Activated T-helper 2 cell treated with anti-CD3 and anti-CD28 coated beads, Interferon-gamma antibody, Interleukin-2, Interleukin-4, amounts not matched to agents 10 μg/mL and 5 μg/mL and 100 μg/mL, durations not matched to agents 14 hours and 24 hours and 36 hours (primary cell): ENCODE data around the gene C10orf90. TPM values are rescaled to one million over a fixed set of nuclear protein-coding genes. Genes with fewer than 3 reads are reported as not detected.

ENCODE experiments used
- DNase-seq: peaks from one replicate; pipeline ENCODE4 v3.0.0; 2021; ENCODE audit warnings: low spot score
- H3K27ac Mint-ChIP-seq: one replicate; pipeline ENCODE4 v1.8.0; 2021; ENCODE audit warnings: mixed read lengths
- H3K27me3 Mint-ChIP-seq: one replicate; pipeline ENCODE4 v1.8.0; 2021; ENCODE audit warnings: low read depth, mixed read lengths
- H3K36me3 Mint-ChIP-seq: one replicate; pipeline ENCODE4 v1.8.0; 2021; ENCODE audit warnings: low read depth, mixed read lengths
- H3K4me1 Mint-ChIP-seq: one replicate; pipeline ENCODE4 v1.8.0; 2021; ENCODE audit warnings: low read depth, mixed read lengths
- H3K4me3 Mint-ChIP-seq: one replicate; pipeline ENCODE4 v1.8.0; 2021; ENCODE audit warnings: low read depth, mild to moderate bottlenecking, moderate library complexity, mixed read lengths
- H3K9me3 Mint-ChIP-seq: one replicate; pipeline ENCODE4 v1.8.0; 2021; ENCODE audit warnings: mixed read lengths
- intact Hi-C: fragments of 100-400 bp; cut with micrococcal nuclease; formaldehyde crosslinking; loops from one replicate; pipeline ENCODE4 v1.15.1; 2023
- total RNA-seq: library from RNA; stranded (reverse); gene quantifications from 2 replicates; pipeline ENCODE4 v1.2.3, GENCODE V29; 2022

C10orf90 gene
- total RNA-seq, 1 donor from 2014 or later: not detected

- Mint-ChIP-seq H3K36me3 (no peaks in the 10 kb centered on the region), H3K9me3 (peaks cover 17% of the 10 kb centered on the region), H3K27me3 (no peaks in the 10 kb centered on the region), H3K4me3 (no peak overlapping the region), H3K27ac (no peak overlapping the region), H3K4me1 (no peaks in the 10 kb centered on the region)
- no peak for DNase-seq
- intact Hi-C loops: no loop called here
Measured at GRCh38 chr10:126375926-126376554, 294.5 kb downstream of the C10orf90 start.

DNA sequence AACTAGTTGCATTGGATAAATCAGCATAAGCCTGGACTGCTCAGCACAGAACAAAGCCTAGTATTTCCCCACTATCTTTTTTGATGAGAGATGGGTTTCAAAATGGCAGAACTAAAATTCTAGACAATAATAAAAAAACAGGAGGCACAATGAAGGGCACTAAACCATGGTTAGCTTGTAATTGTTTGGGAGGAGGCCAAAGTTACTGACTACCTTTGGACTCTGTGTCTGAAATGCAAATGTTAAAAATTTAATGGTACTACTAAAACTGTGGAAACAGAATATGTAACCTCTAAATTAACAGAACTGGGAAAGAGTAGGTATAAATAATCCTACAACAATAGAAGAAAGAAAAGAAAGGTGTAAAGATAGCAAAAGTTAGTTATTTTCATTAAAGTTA lies 295.2 kb downstream of the C10orf90 start:
- no peak overlapping the region for H3K4me3 Mint-ChIP-seq

More for the DNA sequence above, 295.2 kb downstream of the C10orf90 start:
- peaks cover 17% of the 10 kb centered on the region for H3K9me3 Mint-ChIP-seq
- H3K27me3 Mint-ChIP-seq: no peaks in the 10 kb centered on the region
- intact Hi-C loops: no loop called here
- no peaks in the 10 kb centered on the region for H3K4me1 Mint-ChIP-seq
- DNase-seq: no peak
- no peak overlapping the region for H3K27ac Mint-ChIP-seq
- H3K36me3 Mint-ChIP-seq: no peaks in the 10 kb centered on the region

Other genes starting within 250 kb of the C10orf90 start
- gene DOCK1, start 234.7 kb upstream of the C10orf90 start, total RNA-seq: 0.59 and 1.1 TPM in 2 replicates